Activated CD4-positive, alpha-beta T cell treated with anti-CD3 and anti-CD28 coated beads for 48 hours (primary cell): ENCODE data around the gene SPANXN5.
"Not testable (repeated sequence)": the region's sequence is repeated elsewhere in the genome, so short reads cannot be mapped to it uniquely, and the experiment has no call there.

Experiments used
- DNase-seq: peaks from one replicate; pipeline ENCODE4 v3.0.0-alpha.2; 2020

Gene SPANXN5, protein sequence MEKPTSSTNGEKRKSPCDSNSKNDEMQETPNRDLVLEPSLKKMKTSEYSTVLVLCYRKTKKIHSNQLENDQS

GRCh38 chrX:52797327-52797726 is at the start of gene SPANXN5:
SPANXN5 (minus strand) TSS chrX:52797427; CDS start chrX:52797348, 79 bp downstream.
- DNase-seq: not testable (repeated sequence)

DNA sequence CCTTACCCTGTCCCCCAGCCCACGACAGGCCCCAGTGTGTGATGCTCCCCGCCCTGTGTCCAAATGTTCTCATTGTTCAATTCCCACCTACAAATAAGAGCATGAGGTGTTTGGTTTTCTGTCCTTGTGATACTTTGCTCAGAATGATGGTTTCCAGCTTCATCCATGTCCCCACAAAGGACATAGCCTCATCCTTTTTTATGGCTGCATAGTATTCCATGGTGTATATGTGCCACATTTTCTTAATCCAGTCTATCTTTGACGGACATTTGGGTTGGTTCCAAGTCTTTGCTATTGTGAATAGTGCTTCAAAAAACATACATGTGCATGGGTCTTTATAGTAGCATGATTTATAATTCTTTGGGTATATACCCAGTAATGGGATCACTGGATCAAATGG is 46.4 kb upstream of the SPANXN5 start:
- not testable (repeated sequence) for DNase-seq

DNA sequence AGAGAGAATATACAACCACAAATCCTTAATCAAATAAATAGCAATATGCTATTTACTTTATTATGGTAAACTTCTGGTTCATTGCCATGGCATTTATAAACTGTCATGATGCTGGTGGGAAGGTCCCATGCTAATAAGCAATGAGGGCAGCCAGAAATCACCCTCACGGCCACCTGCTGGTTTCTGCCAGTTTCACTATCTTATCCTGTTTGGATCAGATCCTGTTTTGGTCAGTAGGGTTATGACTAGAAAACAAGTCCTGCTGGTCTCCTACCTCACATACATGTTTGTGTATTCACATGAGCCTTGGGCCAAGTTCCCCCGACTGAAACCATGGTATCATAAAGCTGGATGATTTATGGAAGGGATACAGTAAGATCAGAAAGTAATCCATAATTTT is 41.9 kb upstream of the SPANXN5 start:
- no peak for DNase-seq

DNA sequence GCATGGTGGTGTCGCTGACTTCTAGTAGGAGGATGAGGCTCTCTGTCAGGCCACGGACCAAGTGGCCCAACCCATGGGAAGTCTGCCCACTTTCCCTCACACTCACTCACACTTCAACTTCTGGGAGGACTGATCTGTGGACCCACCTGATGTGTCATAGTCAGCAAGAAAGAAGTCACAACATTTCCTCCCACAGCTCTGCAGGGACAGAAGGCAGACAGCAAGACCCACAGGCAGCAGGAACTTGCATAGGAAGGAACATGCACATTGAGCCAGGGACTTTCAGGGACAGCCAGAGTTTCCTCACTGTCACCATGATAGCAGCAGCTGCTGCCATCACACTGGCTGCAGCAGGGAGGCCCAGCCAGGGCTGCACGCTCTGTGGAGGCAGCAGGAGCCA is 33.3 kb upstream of the SPANXN5 start:
- DNase-seq: no peak

GRCh38 chrX:52824608-52825007 is 27.4 kb upstream of the SPANXN5 start:
- no peak for DNase-seq

DNA sequence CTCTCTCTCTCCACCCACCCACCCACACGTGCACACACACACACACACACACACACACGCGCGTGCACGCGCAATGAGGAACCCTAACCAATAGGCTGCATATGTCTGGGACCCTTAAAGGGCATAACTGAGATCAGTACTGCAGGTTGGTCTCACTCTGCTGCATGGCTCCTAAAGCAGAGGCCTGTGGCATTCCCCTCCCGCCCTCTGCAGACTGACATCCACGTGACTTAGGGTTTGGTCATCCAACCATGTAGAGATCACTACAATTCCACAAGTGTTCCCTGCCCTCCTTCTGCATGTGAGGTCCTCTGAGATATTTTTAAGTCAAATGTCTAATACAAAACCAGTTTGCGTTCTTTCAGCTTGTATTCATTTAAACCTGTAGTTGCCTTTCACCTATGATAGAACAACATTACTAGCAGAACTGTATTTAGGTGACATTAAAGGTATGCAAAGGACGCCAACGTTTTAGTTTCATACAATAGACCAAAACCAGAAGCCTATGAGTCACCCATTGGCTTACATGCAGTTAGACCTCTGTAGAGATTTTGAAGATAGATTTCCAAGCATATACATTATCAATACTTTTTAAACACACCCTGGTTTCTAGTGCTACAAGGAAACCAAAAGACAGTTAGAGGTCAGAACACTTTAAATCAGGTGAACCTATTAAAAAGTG is 24.0 kb upstream of the SPANXN5 start:
- DNase-seq: no peak

DNA sequence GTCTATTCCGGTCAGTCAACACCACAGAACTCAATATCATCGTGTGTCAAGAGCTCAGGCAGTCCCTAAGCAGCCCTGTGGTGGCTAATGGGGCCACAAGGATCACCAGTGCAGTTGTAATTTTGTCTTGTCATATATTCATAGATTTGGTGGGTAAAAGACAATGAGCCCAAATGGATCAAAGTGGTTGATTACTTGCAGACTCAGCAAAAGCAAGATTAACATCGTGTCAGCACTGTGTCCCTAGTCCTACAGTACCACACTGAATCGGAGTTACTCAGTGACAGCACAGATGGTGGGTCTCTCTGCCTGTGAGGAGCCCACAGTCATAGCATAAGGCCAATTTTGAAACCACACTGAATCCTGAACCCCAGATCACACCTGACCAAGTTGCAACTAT is 22.6 kb upstream of the SPANXN5 start:
- no peak for DNase-seq

GRCh38 chrX:52811065-52811625 is 13.9 kb upstream of the SPANXN5 start, which contains the start of gene XAGE5:
XAGE5 (plus strand) TSS chrX:52811287; CDS start chrX:52812567, 1,280 bp downstream.
- no peak for DNase-seq

DNA sequence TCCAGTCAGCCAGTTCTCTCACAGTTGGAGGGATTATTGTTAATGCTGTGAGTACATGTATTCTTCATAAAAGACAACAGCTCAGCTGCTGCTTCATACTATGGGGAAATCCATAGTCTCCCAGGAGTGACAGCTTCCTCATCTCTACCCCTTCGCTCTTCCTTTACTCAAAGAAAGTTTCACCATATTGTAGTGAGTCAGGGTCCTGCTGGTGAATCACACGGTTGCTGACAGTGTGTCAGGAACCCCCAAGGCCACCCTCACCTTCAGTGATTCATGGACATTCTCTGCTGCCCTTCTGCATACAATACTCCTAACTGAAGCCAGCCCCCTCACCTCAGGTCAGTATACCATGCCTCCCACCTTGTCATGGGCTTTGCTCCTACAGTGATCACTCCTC is 7.6 kb upstream of the SPANXN5 start:
- not testable (repeated sequence) for DNase-seq

- DNase-seq: not testable (repeated sequence)
Measured at GRCh38 chrX:52773504-52773903, 23.7 kb downstream of the SPANXN5 start.

GRCh38 chrX:52765983-52766382 is 31.2 kb downstream of the SPANXN5 start:
- not testable (repeated sequence) for DNase-seq

DNA sequence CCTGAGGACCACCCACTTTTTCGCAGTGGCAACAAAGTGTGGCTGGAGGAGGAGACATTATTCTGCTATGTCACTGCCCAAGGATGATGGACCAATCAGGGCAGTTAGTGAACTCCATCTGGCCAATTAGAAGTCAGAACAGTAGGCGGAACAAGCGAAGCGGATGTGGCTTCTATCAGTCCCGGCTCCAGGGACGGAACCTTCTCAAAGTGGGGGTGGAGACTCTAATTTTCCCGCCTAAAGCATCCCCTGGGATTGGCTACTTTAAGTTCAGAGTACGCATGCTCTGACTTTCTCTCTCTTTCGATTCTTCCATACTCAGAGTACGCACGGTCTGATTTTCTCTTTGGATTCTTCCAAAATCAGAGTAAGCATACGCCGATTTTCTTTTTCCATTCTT is 46.3 kb downstream of the SPANXN5 start, which contains the start of gene SSX2B:
Gene SSX2B, plus strand, starts transcription at position 301 of the 400 bp plus-strand sequence. CDS start 1,429 bp downstream, outside the sequence.
- DNase-seq: not testable (repeated sequence)
